ENCODE results near the gene PLXDC2.

The PLXDC2 gene

DNA sequence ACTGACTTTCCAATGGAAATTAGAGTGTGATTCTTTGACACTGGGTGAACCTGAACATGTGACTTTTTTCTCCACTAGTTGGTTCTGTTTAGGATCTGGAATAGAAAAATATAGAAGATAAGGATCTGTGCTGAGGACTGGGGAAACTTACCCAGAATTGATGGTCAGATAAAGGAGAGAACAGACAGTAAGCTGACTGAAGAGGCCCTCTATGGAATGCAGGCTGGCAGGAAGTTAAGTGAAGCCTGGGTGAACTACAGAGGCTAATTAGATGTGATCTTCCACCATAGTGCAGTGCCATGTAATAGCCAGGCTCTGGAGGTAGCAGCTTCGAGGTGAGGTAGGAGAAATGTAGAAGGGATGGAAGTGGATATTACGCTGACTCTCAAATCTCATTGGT is 455.3 kb downstream of the PLXDC2 start:
- H3K27ac ChIP-seq (ENCODE audit: insufficient read depth, low read depth, low read length, poor library complexity, severe bottlenecking), result no peak overlapping the region
- H3K36me3 ChIP-seq (ENCODE audit: control insufficient read depth, insufficient read depth, low read length), result no peaks in the 10 kb centered on the region
- no peaks in the 10 kb centered on the region for H3K9me3 ChIP-seq (ENCODE audit: control insufficient read depth, low read length)
- H3K4me1 ChIP-seq (ENCODE audit: control insufficient read depth, insufficient read depth, low read length), result peaks cover 10% of the 10 kb centered on the region
- no peak overlapping the region for H3K4me3 ChIP-seq (ENCODE audit: insufficient read depth, low read depth, low read length)
- no peaks in the 10 kb centered on the region for H3K27me3 ChIP-seq (ENCODE audit: control insufficient read depth, insufficient read depth, low read length, poor library complexity, severe bottlenecking)
- 92% methylated on average over 1 to 2 of the region's 2 CpGs for WGBS, 2 experiments

DNA sequence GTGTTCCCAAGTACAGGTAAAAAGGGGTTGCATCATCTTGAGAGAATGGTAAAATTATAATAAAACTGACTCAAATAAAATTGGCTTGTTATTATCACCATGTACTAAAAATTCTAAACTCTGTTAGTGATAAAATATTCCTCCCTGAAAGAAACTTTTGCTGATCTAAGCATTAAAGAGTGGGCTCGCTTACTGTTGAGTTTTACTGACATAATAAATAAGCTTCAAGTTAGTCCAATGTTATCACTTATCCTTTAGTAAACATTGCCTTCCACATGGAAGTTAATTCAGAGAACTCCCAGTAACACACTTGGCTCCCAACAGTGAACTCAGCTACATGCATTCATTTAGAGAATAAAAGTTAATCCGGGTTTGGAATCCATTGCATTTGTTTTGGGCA is 456.4 kb downstream of the PLXDC2 start:
- no peaks in the 10 kb centered on the region for H3K36me3 ChIP-seq (ENCODE audit: control insufficient read depth, insufficient read depth, low read length)
- peaks cover 12% of the 10 kb centered on the region for H3K4me1 ChIP-seq (ENCODE audit: control insufficient read depth, insufficient read depth, low read length)
- no peak overlapping the region for H3K4me3 ChIP-seq (ENCODE audit: insufficient read depth, low read depth, low read length)
- no peaks in the 10 kb centered on the region for H3K27me3 ChIP-seq (ENCODE audit: control insufficient read depth, insufficient read depth, low read length, poor library complexity, severe bottlenecking)
- no peak overlapping the region for H3K27ac ChIP-seq (ENCODE audit: insufficient read depth, low read depth, low read length, poor library complexity, severe bottlenecking)
- no peaks in the 10 kb centered on the region for H3K9me3 ChIP-seq (ENCODE audit: control insufficient read depth, low read length)
- 100% methylated on average over 1 of the region's 2 CpGs for WGBS, 2 experiments

DNA sequence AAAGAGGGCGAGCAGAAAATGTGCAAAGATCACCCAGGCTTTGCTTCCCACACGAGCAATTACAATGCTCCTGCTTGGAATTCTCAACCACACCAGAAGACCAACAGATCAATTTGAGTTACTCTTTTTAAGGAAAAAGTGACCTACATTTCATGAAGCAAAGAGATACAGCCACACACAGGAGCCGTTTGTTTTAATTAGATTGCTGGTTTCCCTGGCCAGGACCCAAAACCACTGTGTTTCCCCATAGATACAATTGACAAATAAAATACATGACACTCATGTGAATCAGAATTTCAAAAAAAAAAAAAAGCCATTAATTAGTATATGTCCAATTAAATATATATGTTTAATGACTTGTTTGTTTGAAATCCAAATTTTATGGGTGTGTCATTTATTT is 458.3 kb downstream of the PLXDC2 start:
- whole genome bisulfite sequencing, 2 experiments, result 90 to 91% methylated on average over 3 of the region's 3 CpGs
- no peak overlapping the region for H3K27ac ChIP-seq (ENCODE audit: insufficient read depth, low read depth, low read length, poor library complexity, severe bottlenecking)
- H3K4me1 ChIP-seq (ENCODE audit: control insufficient read depth, insufficient read depth, low read length), result peaks cover 12% of the 10 kb centered on the region
- H3K36me3 ChIP-seq (ENCODE audit: control insufficient read depth, insufficient read depth, low read length), result no peaks in the 10 kb centered on the region
- no peaks in the 10 kb centered on the region for H3K27me3 ChIP-seq (ENCODE audit: control insufficient read depth, insufficient read depth, low read length, poor library complexity, severe bottlenecking)
- no peaks in the 10 kb centered on the region for H3K9me3 ChIP-seq (ENCODE audit: control insufficient read depth, low read length)
- H3K4me3 ChIP-seq (ENCODE audit: insufficient read depth, low read depth, low read length), result no peak overlapping the region

DNA sequence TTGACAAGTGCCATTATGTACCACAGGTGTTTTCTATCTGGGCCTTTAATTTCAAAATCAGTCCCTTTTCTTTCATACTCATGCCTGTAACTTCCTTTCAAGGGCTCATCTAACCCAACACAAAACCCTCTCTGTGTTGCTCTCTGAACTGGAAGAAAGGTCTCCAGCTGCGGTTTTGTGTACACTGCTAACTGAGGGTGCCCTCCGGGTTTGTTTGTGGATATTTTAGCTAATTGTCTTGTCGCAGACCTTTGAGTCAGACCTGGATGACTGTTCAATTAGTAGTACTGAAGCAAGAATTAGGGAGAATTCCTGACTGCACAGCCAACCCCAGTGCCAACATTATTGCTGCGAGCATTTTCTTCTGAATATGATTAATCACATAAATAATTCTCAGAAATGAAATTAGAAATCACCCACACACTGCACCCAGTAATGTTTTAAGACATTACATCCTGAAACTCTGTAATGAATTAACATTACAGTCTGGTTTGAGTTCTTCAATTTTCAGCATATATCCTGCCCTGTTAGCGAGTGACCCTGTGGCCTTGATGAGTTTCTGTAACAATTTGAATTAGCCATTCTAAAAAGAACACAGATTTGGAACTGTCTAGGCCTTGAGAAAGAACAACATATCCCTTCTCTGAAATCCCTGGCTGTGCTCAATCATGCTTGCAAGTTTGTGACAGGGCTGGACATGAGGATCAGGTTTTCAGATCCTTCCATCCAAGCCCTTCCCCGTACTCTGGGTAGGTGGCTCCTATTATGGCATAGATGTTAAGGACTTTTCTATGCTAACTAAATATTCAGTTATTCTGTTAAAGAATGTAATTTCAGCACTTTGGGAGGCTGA is 460.1 kb downstream of the PLXDC2 start:
- Histone ChIP-seq H3K27me3 (ENCODE audit: control insufficient read depth, insufficient read depth, low read length, poor library complexity, severe bottlenecking) (no peaks in the 10 kb centered on the region), H3K36me3 (ENCODE audit: control insufficient read depth, insufficient read depth, low read length) (no peaks in the 10 kb centered on the region), H3K9me3 (ENCODE audit: control insufficient read depth, low read length) (no peaks in the 10 kb centered on the region), H3K27ac (ENCODE audit: insufficient read depth, low read depth, low read length, poor library complexity, severe bottlenecking) (no peak overlapping the region), H3K4me1 (ENCODE audit: control insufficient read depth, insufficient read depth, low read length) (peaks cover 12% of the 10 kb centered on the region), H3K4me3 (ENCODE audit: insufficient read depth, low read depth, low read length) (no peak overlapping the region)
- WGBS, 2 experiments, result 72 to 84% methylated on average over 6 of the region's 6 CpGs

DNA sequence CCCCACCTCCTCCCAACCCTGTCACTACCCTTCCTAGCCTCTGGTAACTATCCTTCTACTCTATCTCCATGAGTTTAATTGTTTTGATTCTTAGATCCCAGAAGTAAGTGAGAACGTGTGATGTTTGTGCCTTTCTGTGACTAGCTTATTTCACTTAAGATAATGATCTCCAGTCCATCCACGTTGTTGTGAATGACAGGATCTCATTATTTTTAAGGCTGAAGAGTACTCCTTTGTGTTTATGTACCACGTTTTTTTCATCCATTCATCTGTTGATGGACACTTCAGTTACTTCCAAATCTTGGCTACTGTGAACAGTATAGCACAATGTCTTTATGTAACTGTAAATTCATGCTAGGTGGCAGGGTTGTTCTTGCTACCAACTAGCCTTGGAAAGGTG is 461.6 kb downstream of the PLXDC2 start:
- H3K27ac ChIP-seq (ENCODE audit: insufficient read depth, low read depth, low read length, poor library complexity, severe bottlenecking), result no peak overlapping the region
- WGBS, 2 experiments, result 90 to 92% methylated on average over 3 of the region's 3 CpGs
- H3K9me3 ChIP-seq (ENCODE audit: control insufficient read depth, low read length), result no peaks in the 10 kb centered on the region
- no peaks in the 10 kb centered on the region for H3K36me3 ChIP-seq (ENCODE audit: control insufficient read depth, insufficient read depth, low read length)
- no peak overlapping the region for H3K4me3 ChIP-seq (ENCODE audit: insufficient read depth, low read depth, low read length)
- no peaks in the 10 kb centered on the region for H3K27me3 ChIP-seq (ENCODE audit: control insufficient read depth, insufficient read depth, low read length, poor library complexity, severe bottlenecking)
- H3K4me1 ChIP-seq (ENCODE audit: control insufficient read depth, insufficient read depth, low read length), result peaks cover 7% of the 10 kb centered on the region

DNA sequence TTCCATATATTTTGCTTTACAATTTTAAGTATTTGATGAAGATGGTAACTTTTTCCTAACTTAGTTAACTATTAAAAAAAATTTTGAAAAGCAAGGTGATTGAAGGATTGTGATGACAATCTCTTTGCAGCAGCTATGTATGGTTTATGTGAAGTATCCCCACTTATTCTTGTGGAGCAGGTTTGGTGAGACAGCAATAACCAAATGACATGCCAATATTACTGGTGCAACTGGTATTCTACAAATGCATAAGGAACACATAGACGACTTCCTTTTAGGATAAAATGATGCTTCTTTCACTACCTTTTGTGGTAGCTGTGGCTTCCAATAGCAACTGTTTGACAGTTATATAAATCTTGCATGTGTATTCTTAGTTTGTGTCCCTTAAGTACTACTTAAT is 465.3 kb downstream of the PLXDC2 start:
- Histone ChIP-seq H3K27me3 (ENCODE audit: control insufficient read depth, insufficient read depth, low read length, poor library complexity, severe bottlenecking) (no peaks in the 10 kb centered on the region), H3K4me3 (ENCODE audit: insufficient read depth, low read depth, low read length) (no peak overlapping the region), H3K4me1 (ENCODE audit: control insufficient read depth, insufficient read depth, low read length) (peaks cover under 1% of the 10 kb centered on the region), H3K9me3 (ENCODE audit: control insufficient read depth, low read length) (no peaks in the 10 kb centered on the region), H3K27ac (ENCODE audit: insufficient read depth, low read depth, low read length, poor library complexity, severe bottlenecking) (no peak overlapping the region), H3K36me3 (ENCODE audit: control insufficient read depth, insufficient read depth, low read length) (no peaks in the 10 kb centered on the region)
- 90 to 92% methylated on average over 1 of the region's 1 CpG for WGBS, 2 experiments

DNA sequence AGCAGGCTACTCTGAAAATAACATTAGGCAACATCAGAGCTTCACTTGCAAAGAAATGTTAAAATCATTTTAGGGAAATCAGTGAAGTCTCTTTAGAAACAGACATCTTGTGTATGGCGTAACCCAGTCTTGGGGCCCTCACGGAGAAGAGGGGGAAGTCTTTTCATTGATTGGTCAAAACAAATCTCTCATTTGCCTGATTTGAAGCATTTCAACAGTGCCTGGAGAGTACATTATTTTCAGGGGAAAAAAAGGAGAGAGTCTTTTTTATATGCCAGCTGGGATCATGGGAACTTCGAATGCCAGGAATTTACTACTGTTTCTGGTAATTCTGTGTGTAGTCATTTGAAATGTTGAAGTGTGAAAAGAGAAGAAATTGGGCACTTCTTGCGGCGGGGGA is 471.4 kb downstream of the PLXDC2 start:
- H3K9me3 ChIP-seq (ENCODE audit: control insufficient read depth, low read length), result no peaks in the 10 kb centered on the region
- H3K4me3 ChIP-seq (ENCODE audit: insufficient read depth, low read depth, low read length), result no peak overlapping the region
- no peaks in the 10 kb centered on the region for H3K27me3 ChIP-seq (ENCODE audit: control insufficient read depth, insufficient read depth, low read length, poor library complexity, severe bottlenecking)
- WGBS, 2 experiments, result 87 to 94% methylated on average over 5 of the region's 5 CpGs
- H3K36me3 ChIP-seq (ENCODE audit: control insufficient read depth, insufficient read depth, low read length), result no peaks in the 10 kb centered on the region
- no peak overlapping the region for H3K27ac ChIP-seq (ENCODE audit: insufficient read depth, low read depth, low read length, poor library complexity, severe bottlenecking)
- no peaks in the 10 kb centered on the region for H3K4me1 ChIP-seq (ENCODE audit: control insufficient read depth, insufficient read depth, low read length)

DNA sequence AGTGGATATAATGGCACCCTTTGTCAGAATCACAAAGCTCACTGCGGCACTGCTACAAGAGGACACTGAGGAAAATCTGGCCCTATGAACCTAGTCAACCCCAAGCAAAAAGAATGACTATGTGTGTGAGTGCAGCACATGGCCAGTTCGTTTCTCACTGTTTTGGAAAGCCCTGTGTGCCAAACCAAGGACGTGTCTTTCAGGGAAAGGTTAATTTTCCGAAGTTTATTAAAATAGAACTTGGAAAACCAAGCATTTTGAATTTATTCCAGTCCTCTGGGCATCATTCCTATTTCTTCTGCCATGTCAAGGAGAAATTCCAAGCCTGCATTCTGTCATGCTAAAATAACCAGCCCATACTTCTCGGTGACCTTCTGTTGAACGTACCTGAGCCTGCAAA is 471.8 kb downstream of the PLXDC2 start:
- no peaks in the 10 kb centered on the region for H3K27me3 ChIP-seq (ENCODE audit: control insufficient read depth, insufficient read depth, low read length, poor library complexity, severe bottlenecking)
- H3K4me1 ChIP-seq (ENCODE audit: control insufficient read depth, insufficient read depth, low read length), result no peaks in the 10 kb centered on the region
- H3K27ac ChIP-seq (ENCODE audit: insufficient read depth, low read depth, low read length, poor library complexity, severe bottlenecking), result no peak overlapping the region
- H3K4me3 ChIP-seq (ENCODE audit: insufficient read depth, low read depth, low read length), result no peak overlapping the region
- 93 to 95% methylated on average over 6 of the region's 6 CpGs for WGBS, 2 experiments
- no peaks in the 10 kb centered on the region for H3K36me3 ChIP-seq (ENCODE audit: control insufficient read depth, insufficient read depth, low read length)
- H3K9me3 ChIP-seq (ENCODE audit: control insufficient read depth, low read length), result no peaks in the 10 kb centered on the region

DNA sequence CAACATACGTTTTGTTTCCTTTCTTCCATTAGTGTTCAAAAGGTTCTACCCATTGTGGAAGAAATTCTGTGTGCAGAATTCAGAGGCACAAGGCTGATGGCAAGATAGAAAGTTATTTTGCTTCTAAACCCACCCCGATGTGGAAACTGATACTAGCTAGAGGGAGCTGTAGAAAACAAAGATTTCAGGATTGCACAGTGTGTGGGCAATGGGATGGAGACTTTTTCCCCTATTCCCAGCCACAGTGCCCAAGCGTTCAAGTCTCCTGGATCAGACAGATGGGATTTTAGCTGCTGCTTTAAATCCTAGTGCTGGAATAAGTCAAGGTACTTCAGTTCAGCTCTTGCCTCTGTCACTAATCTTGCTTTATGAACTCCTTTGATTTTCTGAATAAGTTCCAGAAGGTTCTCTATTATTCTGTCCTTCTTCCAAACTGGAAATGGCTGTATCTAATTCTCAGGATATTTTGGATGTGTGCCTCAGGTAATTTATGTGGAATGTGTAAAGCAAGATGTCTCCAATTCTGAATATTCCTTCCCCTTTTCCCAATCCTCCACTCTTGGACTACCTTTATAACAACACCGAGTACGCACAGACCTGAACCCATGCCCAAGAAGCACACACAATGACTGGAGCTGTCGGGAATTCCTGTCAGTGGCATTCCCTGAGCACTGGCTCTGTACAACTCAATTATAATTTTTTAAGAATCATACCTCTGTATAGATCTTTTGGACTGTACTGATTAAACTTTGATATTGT is 473.0 kb downstream of the PLXDC2 start:
- 92 to 93% methylated on average over 6 of the region's 6 CpGs for WGBS, 2 experiments
- no peaks in the 10 kb centered on the region for H3K27me3 ChIP-seq (ENCODE audit: control insufficient read depth, insufficient read depth, low read length, poor library complexity, severe bottlenecking)
- H3K27ac ChIP-seq (ENCODE audit: insufficient read depth, low read depth, low read length, poor library complexity, severe bottlenecking), result no peak overlapping the region
- H3K9me3 ChIP-seq (ENCODE audit: control insufficient read depth, low read length), result no peaks in the 10 kb centered on the region
- no peaks in the 10 kb centered on the region for H3K36me3 ChIP-seq (ENCODE audit: control insufficient read depth, insufficient read depth, low read length)
- no peak overlapping the region for H3K4me3 ChIP-seq (ENCODE audit: insufficient read depth, low read depth, low read length)
- no peaks in the 10 kb centered on the region for H3K4me1 ChIP-seq (ENCODE audit: control insufficient read depth, insufficient read depth, low read length)

DNA sequence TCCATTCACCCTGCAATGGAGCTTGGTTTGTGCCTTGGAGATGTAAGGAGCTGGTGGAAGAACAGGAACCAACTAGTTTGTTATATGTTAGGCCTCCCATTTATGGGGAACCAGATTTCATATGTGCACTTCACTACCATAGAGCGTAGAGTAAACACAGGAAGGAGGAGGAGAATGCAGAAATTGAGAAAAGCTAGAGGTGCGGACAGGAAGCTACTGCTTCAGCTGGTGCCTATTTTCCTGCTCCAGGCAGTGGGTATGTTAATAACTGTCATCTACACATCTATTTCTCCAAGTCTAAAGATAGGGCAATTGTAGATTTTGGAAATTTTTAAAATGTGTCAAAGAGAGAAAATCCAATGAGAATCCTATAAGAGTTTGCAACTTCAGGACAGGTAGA is 482.2 kb downstream of the PLXDC2 start:
- no peak overlapping the region for H3K4me3 ChIP-seq (ENCODE audit: insufficient read depth, low read depth, low read length)
- 79 to 81% methylated on average over 2 of the region's 2 CpGs for WGBS, 2 experiments
- H3K9me3 ChIP-seq (ENCODE audit: control insufficient read depth, low read length), result no peaks in the 10 kb centered on the region
- no peak overlapping the region for H3K27ac ChIP-seq (ENCODE audit: insufficient read depth, low read depth, low read length, poor library complexity, severe bottlenecking)
- no peaks in the 10 kb centered on the region for H3K27me3 ChIP-seq (ENCODE audit: control insufficient read depth, insufficient read depth, low read length, poor library complexity, severe bottlenecking)
- no peaks in the 10 kb centered on the region for H3K36me3 ChIP-seq (ENCODE audit: control insufficient read depth, insufficient read depth, low read length)
- H3K4me1 ChIP-seq (ENCODE audit: control insufficient read depth, insufficient read depth, low read length), result no peaks in the 10 kb centered on the region
